Measurements from ENCODE around the gene HSP90B1.
A peak's percentile ranks its signal among the peaks of the same experiment; 100 is the strongest.

The HSP90B1 gene

GRCh38 chr12:103965590-103966504, 35.6 kb downstream of the HSP90B1 start, which contains the start of gene TDG:
Gene TDG, plus strand, starts transcription at chr12:103965872. Its CDS starts 166 bp downstream, at chr12:103966038.
- FAIRE-seq, result peak; percentile 95
- DNase-seq (ENCODE audit: extremely low spot score, insufficient read length, low read depth), result peak; percentile 85

- FAIRE-seq (no peak), DNase-seq (ENCODE audit: extremely low spot score, insufficient read length, low read depth) (no peak)
Measured at GRCh38 chr12:103966736-103967135, 36.5 kb downstream of the HSP90B1 start.

GRCh38 chr12:103969391-103969790, 39.2 kb downstream of the HSP90B1 start:
- DNase-seq (ENCODE audit: extremely low spot score, insufficient read length, low read depth) (no peak), FAIRE-seq (no peak)

GRCh38 chr12:103973909-103974308, 43.7 kb downstream of the HSP90B1 start:
- FAIRE-seq, result no peak
- no peak for DNase-seq (ENCODE audit: extremely low spot score, insufficient read length, low read depth)

- DNase-seq (ENCODE audit: extremely low spot score, insufficient read length, low read depth), result no peak
- FAIRE-seq, result no peak
Measured at GRCh38 chr12:103975368-103975767, 45.2 kb downstream of the HSP90B1 start.

- FAIRE-seq (no peak), DNase-seq (ENCODE audit: extremely low spot score, insufficient read length, low read depth) (no peak)
Measured at GRCh38 chr12:103978384-103978982, 48.3 kb downstream of the HSP90B1 start.

- FAIRE-seq (peak; percentile 55), DNase-seq (ENCODE audit: extremely low spot score, insufficient read length, low read depth) (no peak)
Measured at GRCh38 chr12:103986829-103987228, 56.6 kb downstream of the HSP90B1 start.

GRCh38 chr12:103994235-103994634, 64.0 kb downstream of the HSP90B1 start:
- DNase-seq (ENCODE audit: extremely low spot score, insufficient read length, low read depth), result no peak
- no peak for FAIRE-seq

GRCh38 chr12:103996595-103996994, 66.4 kb downstream of the HSP90B1 start:
- no peak for FAIRE-seq
- DNase-seq (ENCODE audit: extremely low spot score, insufficient read length, low read depth), result no peak

GRCh38 chr12:103997286-103997900, 67.2 kb downstream of the HSP90B1 start:
- DNase-seq (ENCODE audit: extremely low spot score, insufficient read length, low read depth), result no peak
- FAIRE-seq, result no peak

Data from GM18507 (cell line).